Frontal cortex (tissue), 4 donors: ENCODE measurements around the gene PCSK6. TPM values are rescaled to one million over a fixed set of nuclear protein-coding genes. Genes with fewer than 3 reads are reported as not detected.
A peak's percentile ranks its signal among the peaks of the same experiment; 100 is the strongest.
"Not testable (repeated sequence)": the region's sequence is repeated elsewhere in the genome, so short reads cannot be mapped to it uniquely, and the experiment has no call there.

Experiments used
- DNase-seq, 2 donors: peaks; one replicate each; pipeline ENCODE4 v3.0.0; 2012; ENCODE audit warnings: low spot score in 2 of 2
- FAIRE-seq: peaks from 2 replicates; lab custom pipeline; 2012; peaks lifted over from hg19 to GRCh38; lab: Jason Lieb, UNC
- total RNA-seq: library from RNA; depleted of rRNA; stranded (reverse); fragments of >200 nt; gene quantifications from one replicate; pipeline ENCODE4 v1.2.3, GENCODE V29; 2014
- donor health status: control.
- donor health status: control.
- donor health status: control.

The PCSK6 gene
- total RNA-seq, 1 donor from 2014 or later, result 18.3 TPM

- FAIRE-seq (no peak), DNase-seq (no peak)
Observed at GRCh38 chr15:101469520-101470288, 19.8 kb downstream of the PCSK6 start.

GRCh38 chr15:101466188-101466587 is 23.3 kb downstream of the PCSK6 start:
- DNase-seq (no peak), FAIRE-seq (no peak)

GRCh38 chr15:101464999-101465669 is 24.4 kb downstream of the PCSK6 start:
- no peak for FAIRE-seq
- no peak for DNase-seq

- DNase-seq (no peak), FAIRE-seq (no peak)
Observed at GRCh38 chr15:101464256-101464998, 25.1 kb downstream of the PCSK6 start.

- not testable (repeated sequence) for FAIRE-seq, DNase-seq
Observed at GRCh38 chr15:101463696-101464095, 25.8 kb downstream of the PCSK6 start.

GRCh38 chr15:101463270-101463669 is 26.2 kb downstream of the PCSK6 start:
- FAIRE-seq, result no peak
- no peak for DNase-seq

- no peak for DNase-seq
- FAIRE-seq, result no peak
Observed at GRCh38 chr15:101461097-101461496, 28.4 kb downstream of the PCSK6 start.

- FAIRE-seq (no peak), DNase-seq (no peak)
Observed at GRCh38 chr15:101459579-101460300, 29.8 kb downstream of the PCSK6 start.

- DNase-seq (no peak), FAIRE-seq (no peak)
Observed at GRCh38 chr15:101458908-101459578, 30.5 kb downstream of the PCSK6 start.

GRCh38 chr15:101458158-101458900 is 31.2 kb downstream of the PCSK6 start:
- no peak for DNase-seq

GRCh38 chr15:101457696-101458095 is 31.8 kb downstream of the PCSK6 start:
- no peak for FAIRE-seq

More at GRCh38 chr15:101458158-101458900, 31.2 kb downstream of the PCSK6 start:
- no peak for FAIRE-seq

GRCh38 chr15:101456057-101456739 is 33.3 kb downstream of the PCSK6 start:
- DNase-seq (no peak), FAIRE-seq (no peak)

More at GRCh38 chr15:101457696-101458095, 31.8 kb downstream of the PCSK6 start:
- DNase-seq, result no peak

- FAIRE-seq, result no peak
- peak; percentile 59 to 70 for DNase-seq
Observed at GRCh38 chr15:101455291-101456025, 34.0 kb downstream of the PCSK6 start.

GRCh38 chr15:101454781-101455180 is 34.7 kb downstream of the PCSK6 start:
- not testable (repeated sequence) for DNase-seq, FAIRE-seq

GRCh38 chr15:101454365-101454764 is 35.1 kb downstream of the PCSK6 start:
- DNase-seq (no peak), FAIRE-seq (no peak)

- no peak for FAIRE-seq
- no peak for DNase-seq
Observed at GRCh38 chr15:101453123-101454120, 36.1 kb downstream of the PCSK6 start.
